NK-92 (cell line): Measurements from ENCODE around the gene PTPN3.

Experiments
- DNase-seq: peaks from one replicate; lab custom pipeline; 2025; ENCODE audit not compliant: unreplicated experiment; lab: John Stamatoyannopoulos, UW

Gene PTPN3

DNA sequence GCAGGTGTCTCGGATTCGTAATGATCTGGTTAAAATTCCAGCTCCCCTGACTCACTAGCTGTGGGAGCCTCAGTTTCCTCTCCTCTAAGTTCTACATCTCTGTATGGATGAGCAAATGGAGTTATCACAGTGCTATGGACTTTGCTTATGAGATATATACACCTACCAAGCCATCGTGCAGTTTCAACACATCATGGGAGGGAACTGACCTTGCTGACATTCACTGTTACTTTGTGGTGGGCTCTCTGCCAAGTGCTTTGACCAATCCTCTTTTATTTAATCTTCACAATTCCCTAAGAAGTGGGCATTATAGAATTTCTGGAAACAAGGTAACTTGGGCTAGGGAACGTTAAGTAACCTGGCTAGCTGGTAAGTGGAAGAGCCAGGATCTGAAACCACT, 70.2 kb downstream of the PTPN3 start:
- DNase-seq = no peak

DNA sequence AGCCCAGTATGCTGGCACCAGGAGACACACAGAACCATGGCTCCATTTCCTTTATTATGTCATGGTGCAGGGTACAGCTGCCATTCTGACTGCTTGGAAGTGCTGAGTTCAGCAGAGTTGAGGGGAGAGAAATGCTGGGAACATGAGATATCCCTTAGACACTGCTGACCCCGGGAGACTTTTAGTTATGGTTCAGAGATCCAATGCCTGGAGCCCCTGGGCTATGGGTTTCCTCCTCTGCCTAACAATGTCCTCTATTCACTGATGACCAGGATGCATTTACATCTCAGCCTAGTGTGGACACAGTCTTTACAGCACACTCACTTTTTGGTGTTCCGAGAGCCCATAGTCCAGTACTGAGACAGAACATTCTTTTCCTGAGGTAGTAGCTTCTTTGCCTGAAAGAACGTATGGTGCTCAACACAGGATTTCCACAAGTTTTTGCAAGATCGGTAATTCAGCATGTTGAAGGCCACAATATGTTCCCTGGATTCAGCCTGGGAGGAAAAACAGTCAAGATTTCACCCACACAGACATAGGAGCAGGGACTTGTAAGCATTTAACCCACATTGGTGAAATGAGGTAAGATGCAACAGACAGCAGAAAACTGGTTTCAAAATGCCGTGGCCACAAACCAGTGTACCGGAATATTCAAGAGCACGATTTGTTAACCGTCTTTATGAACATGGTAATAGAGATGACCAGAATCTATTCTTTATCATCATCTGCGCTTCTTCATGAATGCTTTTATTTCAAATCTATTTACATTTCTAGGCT, 71.3 kb downstream of the PTPN3 start:
- DNase-seq = no peak

DNA sequence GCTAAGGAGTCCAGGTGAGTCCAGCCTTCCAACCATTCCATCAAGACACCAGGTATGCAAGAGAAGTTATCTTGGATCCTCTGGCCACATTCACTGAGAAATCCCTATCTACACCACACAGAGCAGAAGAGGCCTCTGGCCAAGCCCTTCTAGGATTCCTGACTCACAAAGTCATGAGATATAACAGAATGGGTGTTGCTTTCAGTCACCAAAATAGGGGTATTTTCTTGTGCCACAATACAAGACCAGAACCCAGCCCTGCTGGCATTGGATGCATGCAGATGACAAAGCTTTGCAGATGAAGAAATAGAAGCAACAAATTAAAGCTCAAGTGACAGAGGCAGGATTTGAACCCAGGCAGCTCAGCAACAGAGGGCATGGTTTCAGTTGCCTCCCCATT, 73.5 kb downstream of the PTPN3 start:
- DNase-seq = no peak

DNA sequence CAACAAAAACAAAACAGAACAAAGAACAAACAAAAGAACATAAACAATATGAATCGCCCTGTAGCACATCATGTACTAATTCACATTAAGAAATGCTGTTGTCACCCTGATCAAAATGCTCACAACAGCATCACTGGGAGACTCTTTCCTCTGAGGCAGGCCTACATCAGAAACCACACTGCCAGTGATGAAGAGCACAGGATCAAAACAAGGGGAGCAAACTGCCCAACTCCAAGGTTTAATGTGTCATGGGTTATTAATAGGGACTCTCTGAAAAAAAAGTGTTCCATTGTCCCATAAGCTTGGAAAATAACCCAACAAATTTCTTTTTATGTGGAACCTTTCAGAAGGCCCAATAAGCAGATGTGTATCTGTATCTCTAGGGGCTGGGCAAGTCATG, 74.2 kb downstream of the PTPN3 start:
- DNase-seq = no peak

DNA sequence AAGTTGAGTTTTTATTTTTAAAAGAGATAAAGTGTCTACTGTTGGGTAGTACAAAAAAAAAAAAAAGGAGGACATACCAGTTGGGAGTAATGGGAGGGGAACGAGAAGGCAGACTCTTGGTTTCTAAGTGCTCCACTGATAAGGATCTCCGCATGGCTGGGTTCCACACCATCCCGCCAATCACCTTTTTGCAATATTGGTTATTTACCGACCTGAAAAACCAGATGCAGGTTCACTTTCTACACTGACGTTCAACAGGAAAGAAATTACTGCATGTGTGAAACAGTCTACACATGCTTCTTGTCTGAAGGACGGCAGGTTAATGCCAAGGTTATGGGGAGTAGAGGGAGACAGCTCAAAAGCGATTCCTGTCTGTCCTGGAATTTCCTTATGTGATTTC, 75.5 kb downstream of the PTPN3 start:
- DNase-seq = no peak

DNA sequence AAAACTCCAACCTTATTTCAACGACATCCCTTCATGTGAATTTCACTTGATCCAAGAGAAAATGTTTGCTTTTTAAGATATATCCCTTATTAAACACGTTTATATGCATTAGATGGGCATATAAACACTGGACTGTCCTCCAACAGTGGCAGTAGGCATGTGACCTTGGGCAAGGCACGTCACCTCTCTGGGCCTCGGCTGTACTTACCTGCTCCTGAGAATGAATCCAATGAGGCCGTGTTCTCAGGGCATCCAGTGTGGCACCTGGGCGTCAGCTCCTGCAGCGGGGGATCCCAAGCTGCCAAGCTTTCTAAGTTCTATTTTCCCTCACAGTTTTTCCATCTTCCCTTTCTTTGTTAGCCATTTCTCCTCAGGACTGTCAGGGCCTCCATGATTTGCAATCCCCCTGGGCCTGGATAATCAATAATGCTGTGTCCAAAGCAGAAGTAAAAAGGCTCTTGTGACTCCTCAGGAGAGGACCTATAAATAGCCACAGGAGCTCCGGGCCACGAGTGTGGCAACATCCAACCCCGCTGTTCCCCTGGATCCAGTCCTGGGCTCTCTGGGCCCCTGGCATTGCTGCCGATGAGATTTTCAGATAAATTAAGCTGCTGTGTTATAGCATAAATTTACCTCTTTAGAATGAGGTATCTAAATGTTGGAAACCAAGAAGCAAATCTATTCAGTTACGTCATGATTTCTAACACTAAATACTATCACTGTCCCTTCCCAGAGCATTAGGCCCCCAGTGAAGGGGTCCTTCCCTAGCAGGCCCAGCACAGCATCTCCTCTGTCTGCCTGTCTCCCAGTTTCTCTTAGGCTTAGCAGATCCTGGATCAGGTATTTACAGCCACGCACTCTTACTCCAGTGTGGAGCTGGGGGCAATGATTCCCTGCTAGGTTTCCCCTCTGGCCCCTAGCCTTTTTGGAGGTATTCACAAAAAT, 76.8 kb downstream of the PTPN3 start:
- DNase-seq = no peak

DNA sequence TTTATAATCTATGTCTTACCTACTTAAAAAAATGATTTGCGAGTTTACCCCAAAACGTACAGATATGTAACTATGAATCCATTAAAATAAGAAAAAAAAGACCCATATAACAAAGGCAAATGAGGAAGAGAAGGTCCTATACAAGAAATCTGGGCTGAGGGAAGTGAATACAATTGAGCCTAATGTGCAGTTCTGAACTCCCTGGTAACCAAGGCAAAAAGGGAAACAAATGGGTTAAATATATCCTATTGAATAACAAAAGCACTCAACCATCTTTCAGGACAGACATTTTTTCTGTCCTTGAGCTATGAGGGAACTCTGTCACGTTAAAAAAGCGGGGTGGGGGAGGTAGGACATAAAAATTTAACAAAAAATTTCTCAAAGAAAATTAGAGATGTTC, 78.6 kb downstream of the PTPN3 start:
- DNase-seq = no peak

DNA sequence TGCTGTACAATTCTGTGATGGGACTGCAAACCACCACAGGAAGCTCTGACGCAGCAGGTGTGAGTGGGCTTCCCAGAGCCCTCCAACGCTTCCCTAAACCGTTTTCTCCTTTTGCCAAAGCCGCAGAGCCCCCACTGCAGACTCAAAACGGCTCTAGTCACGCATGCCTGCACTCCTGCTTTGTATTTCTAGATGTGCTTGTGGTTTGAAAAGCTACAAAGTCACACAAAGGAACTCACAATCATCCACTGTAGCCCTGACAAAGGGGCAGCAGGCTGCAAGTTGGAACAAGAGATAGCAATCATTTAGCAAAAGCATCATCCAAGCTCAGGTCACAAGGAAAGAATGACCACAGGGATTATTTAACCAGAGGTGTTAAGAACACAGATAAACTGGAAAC, 79.3 kb downstream of the PTPN3 start:
- DNase-seq = no peak

DNA sequence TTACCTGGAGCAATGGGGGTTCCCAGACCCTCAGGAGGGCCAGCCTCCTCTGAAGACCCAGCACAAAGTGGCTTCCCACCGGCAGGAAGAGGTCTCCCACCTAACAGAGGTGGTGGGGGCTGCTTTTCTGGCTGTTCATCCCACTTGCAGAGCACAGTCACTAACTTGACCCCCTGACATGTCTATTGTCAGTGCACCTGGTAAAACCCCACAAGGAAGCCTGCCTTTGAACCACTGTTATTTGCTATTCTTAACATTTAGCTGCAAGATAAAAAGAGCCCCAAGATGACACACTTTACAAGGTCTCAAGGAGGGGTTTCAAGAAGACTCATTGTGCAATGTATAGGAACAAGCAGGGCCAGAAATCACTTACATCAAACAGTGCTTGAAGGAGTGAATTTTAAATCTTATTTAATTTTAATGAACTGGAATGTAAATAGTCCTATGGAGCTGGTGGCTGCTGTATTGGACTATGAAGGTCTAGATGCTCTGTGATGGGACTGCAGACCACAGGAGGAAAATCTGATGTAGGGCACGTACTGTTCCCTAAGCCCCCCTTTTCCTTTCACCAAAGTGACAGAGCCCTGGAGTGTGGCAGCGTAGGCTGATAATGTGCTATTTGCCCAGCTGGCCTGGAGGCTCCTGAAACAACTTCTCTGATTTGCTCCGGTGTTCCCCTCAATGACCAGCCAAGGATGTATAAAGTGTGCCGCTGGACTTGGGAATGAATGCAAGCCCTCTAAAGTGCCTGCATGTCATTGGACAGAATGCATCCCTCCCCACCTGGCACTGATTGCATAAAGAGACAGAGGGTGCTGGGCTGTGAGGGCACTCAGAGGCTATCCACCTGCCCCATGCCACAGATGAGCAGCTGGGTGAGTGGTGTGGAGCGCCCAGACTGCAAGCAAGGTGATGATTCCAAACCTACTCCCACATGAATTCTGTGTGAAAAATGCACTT, 80.2 kb downstream of the PTPN3 start:
- no peak for DNase-seq

DNA sequence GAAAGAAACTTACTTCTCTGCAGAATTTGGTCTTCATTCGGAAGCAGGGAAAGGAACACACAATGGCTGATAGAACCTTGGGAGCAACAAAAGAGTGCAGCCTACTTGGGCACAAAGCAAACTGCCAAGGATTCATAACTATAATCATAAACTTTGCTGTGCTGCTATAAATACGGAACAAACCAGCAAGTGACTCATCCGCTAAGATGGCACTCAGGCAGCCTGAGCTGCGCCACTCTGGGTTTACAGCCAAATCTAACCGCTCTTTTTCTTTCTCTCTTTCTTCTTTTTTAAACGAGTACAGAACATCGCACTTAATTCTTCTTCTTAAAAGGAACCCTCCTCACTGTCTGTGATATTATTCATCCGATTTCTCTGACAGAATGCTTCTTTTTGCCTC, 81.1 kb downstream of the PTPN3 start:
- DNase-seq = no peak

DNA sequence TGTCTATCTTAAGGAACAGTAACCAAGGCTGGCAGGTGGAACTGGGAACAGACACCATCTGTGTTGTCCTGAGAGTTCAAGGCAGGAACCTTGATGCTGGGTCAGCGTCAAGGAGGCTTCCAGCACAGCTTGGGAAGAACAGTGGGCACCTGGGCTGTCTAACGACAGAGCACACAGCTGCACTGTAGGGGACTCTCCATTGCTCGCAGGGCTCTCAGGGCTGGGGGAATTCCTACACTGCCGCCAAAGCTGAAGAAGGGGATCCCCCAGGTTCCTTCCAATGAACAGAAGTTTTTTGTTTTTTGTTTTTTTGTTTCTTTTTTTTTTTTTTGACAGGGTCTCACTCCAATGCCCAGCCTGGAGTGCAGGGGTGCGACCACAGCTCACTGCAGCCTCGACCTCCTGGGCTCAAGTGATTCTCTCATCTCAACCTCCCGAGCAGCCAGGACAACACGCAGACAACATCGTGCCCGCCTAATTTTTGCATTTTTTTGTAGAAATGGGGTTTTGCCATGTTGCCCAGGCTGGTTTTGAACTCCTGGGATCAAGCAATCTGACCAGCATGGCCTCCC, 81.9 kb downstream of the PTPN3 start:
- no peak for DNase-seq

DNA sequence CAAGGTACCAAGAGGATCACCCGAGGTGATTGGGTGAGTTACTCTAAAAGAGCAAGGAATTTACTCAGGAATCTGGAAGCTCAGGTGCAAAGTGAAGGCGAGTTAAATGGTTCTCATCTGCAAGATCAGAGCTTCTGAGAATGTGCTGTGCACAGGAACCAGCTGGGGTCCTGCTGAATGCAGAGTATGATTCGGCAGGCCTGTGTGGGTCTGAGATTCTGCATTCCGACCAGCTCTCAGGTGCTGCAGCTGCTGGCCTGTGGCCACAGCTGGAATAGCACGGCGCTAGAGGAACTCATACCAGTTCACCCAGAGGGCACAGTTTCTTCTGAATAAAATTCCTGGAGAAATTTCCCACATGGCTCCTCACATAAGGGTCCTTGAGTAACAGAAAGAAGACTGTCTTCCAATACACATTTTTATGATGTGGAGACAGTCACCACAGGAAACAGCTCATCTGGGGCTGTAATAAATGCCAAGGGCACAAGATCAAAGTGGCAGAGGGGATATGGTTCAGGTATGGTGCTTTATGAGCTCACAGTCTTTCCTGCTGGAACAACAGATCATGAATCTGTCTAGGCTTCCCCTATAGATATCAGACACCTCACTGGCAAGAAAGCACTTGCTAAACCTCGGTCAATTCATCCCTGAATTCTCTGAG, 83.9 kb downstream of the PTPN3 start:
- DNase-seq = no peak

DNA sequence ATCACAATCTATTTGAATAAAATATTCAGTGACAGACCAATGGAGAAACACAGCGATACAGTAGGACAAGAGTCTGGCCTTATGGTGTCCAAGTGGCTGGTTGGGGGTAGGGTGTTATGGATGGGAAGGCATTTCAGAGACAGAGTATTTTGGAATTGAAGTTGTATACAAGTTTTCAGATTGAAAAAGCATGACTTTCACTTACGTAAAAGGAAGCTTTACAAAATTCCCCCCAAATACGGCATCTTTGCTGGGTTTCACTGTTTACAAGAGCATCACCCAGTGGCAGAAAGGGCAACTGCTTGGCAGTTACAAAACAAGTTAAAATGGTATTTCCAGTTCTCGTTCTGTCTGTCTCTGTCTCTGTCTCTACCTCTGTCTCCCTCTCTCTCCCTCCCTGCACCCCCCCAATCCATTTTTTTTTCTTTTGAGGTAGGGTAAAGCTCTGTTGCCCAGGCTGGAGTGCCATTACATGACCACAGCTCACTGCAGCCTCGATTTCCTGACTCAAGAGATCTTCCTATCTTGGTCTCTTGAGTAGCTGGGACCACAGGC, 86.2 kb downstream of the PTPN3 start:
- no peak for DNase-seq

DNA sequence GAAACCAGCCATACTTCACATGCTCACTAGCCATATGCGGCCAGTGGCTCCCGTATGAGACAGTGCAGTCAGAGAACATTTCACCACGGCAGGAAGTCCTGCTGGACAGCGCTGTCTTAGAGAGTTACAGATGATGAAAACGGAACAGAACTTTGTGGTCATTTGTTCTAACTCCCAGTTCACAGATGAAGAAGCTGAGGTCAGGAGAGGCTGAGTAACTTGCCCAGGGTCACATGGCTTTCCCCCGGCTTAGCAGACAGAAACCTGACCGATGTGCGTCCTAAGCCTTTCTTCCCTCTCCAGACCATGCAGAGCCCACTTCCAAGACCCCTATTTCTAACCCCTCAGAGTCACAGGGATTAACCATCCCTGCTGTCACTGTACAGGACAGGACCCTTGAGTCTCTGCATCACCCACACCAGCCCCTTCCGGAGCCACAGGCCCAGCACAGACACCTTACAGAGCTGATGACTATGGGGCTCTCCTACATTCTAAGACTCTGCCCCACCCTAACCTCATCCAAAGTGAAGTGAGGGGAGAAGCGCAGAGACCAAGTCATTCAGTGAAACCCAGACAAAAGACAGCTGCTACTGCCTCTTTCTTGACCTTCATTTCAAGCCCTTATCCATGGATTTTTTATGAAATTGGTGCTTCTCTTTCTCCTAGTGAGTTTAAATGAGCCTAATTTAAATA, 86.9 kb downstream of the PTPN3 start:
- no peak for DNase-seq

DNA sequence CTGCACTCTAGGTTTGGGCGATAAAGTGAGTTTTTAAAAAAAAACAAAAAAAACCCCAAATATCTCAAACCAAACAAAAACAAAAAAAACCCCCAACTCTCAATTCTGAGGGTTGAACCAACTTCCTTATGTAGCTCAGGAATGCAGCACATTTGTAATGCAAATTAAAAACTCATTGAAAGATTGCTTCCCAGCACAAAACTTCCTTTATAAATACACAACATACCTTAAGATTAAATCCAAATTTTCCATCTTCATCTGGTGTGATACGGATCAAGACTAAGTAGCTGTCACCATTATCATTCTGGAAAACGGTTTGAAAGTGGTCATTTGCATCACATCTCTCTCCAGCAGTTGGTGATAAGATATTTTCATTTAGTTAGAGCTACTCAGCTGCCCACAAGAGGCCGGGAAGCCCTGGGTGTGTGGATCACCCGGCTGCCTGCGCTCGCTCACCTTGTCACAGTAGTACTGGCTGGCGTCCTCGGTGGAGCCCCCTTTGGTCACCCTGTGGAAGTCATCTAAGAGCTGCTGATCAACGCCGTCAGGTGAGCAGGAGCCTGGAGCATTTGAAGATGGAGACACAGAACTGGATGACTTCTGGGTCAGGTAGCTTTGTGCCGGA, 88.2 kb downstream of the PTPN3 start:
- DNase-seq = no peak

DNA sequence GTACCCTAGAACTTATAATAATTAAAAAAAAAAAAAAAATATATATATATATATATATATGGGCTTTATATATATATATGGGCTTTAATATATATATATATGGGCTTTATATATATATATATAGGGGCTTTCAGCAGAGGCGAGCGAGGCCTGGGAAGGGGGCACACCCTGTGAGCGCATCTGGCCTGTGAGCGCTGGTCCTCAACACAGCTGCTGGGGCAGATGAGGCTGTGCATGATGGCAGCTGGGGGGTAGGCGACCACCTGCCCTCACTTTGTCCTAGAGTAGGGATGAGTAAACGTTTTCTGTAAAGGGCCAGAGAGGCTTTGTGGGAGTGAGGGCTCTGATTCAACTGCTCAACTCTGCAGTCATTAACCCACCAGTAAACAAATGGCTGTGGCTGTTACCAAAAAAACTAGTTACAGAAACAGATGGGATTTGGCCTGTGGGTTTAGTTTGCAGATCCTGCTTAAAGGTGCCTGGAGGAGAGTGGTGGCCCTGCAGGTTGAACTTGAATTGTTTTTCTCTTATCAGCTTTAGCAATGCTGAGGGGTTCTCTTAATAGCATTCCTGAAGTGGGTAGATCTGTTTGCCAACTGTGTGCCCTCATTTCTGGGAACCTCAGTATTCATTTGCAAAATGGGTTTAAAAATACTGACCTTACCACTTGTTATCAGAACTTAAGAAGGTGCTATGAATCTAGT, 89.2 kb downstream of the PTPN3 start:
- DNase-seq = no peak

DNA sequence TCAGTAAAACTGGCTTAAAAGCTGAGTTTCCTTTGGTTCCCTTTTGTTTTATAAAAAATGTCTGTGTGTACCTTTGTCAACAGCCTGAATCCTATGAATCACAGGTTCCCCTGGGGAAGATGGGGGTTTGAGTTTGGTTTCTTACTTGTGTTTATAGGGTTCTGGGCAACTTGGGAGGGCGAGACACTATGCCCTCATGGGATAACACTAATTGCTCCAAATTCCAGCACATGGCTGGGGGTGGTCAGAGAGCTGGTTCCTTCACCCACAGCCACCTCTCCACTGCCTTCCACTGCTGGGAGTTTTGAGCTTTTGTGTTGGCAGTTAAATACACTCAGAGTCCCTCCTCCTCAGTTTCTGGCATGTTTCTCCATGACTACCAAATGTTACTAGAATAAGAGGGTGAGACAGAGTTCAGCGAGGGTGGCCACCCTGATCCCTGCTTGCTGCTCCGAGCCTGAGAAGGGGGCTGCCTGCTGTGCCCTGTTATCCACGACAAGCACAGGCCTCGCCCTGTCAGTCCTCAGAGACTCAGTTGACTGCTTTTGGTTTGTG, 94.3 kb downstream of the PTPN3 start:
- no peak for DNase-seq

DNA sequence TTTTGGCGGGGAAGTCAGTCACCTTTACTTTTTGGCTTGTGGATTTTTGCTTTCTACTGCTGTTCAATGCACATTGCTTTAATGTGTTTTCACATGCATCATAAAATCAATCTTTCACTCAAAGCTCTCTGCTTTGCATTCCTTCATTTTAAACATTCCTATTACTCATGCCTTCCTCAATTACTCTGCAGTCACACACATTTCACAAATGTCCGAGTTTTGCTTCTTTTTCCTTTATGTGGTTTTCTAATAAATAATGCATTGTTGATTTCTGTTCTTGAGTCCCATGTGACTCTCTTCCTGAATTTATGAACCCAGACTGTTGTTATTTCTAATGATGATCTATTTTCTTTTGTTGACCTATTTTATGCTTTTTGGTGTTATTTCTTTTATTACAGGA, 95.0 kb downstream of the PTPN3 start:
- DNase-seq = no peak
